ENCODE data around the gene ARGLU1. TPM values are rescaled to one million over a fixed set of nuclear protein-coding genes. Genes with fewer than 3 reads are reported as not detected.

ARGLU1 gene
- total and polyA plus RNA-seq, 7 donors = 23.2 to 43.5 (median 23.9) TPM

GRCh38 chr13:106591299-106591698 lies 23.4 kb upstream of the ARGLU1 start:
- WGBS, 3 donors = 63 to 68% (median 63%) methylated on average over 2 of the region's 2 CpGs
- Histone ChIP-seq H3K27ac (no peak overlapping the region), H3K27me3 (ENCODE audit: insufficient read depth in 3 of 3, low read length in 2 of 3) (no peaks in the 10 kb centered on the region), H3K4me3 (no peak overlapping the region), H3K36me3 (ENCODE audit: insufficient read depth in 1 of 2, low read depth in 1 of 2) (no peaks in the 10 kb centered on the region), H3K4me1 (no peaks in the 10 kb centered on the region), H3K9me3 (no peaks in the 10 kb centered on the region)
- no peak for DNase-seq
- no peak for ATAC-seq
- TF ChIP-seq CTCF (IDR thresholded peaks at IDR 0.05) = no peak
- intact Hi-C loops (cut with DNase I) = no loop called here

GRCh38 chr13:106589716-106590115 lies 21.8 kb upstream of the ARGLU1 start:
- no peak for TF ChIP-seq CTCF (IDR thresholded peaks at IDR 0.05)
- intact Hi-C loops (cut with DNase I) = no loop called here
- no peak for DNase-seq
- Histone ChIP-seq H3K4me1 (no peaks in the 10 kb centered on the region), H3K36me3 (ENCODE audit: insufficient read depth in 1 of 2, low read depth in 1 of 2) (no peaks in the 10 kb centered on the region), H3K9me3 (peaks cover 7% of the 10 kb centered on the region), H3K27me3 (ENCODE audit: insufficient read depth in 3 of 3, low read length in 2 of 3) (no peaks in the 10 kb centered on the region), H3K27ac (no peak overlapping the region), H3K4me3 (no peak overlapping the region)
- ATAC-seq = no peak
- 80 to 88% (median 86%) methylated on average over 5 of the region's 5 CpGs for WGBS, 3 donors

- no peak for TF ChIP-seq CTCF (IDR thresholded peaks at IDR 0.05)
- WGBS, 3 donors = 77 to 79% (median 78%) methylated on average over 4 of the region's 4 CpGs
- DNase-seq = no peak
- no peaks in the 10 kb centered on the region for H3K27me3 ChIP-seq (ENCODE audit: insufficient read depth in 3 of 3, low read length in 2 of 3)
- ATAC-seq = no peak
- H3K27ac ChIP-seq = no peak overlapping the region
- no peak overlapping the region for H3K4me3 ChIP-seq
- intact Hi-C loops (cut with DNase I) = no loop called here
- H3K36me3 ChIP-seq (ENCODE audit: insufficient read depth in 1 of 2, low read depth in 1 of 2) = no peaks in the 10 kb centered on the region
- H3K4me1 ChIP-seq = no peaks in the 10 kb centered on the region
- H3K9me3 ChIP-seq = peaks cover 7% of the 10 kb centered on the region
Observed at GRCh38 chr13:106588367-106588766, 20.4 kb upstream of the ARGLU1 start.

- no peak for TF ChIP-seq CTCF (IDR thresholded peaks at IDR 0.05)
- ATAC-seq (no peak), DNase-seq (no peak)
- Histone ChIP-seq H3K4me1 (no peaks in the 10 kb centered on the region), H3K27me3 (ENCODE audit: insufficient read depth in 3 of 3, low read length in 2 of 3) (no peaks in the 10 kb centered on the region), H3K36me3 (ENCODE audit: insufficient read depth in 1 of 2, low read depth in 1 of 2) (no peaks in the 10 kb centered on the region), H3K9me3 (peaks cover 7% of the 10 kb centered on the region), H3K27ac (no peak overlapping the region), H3K4me3 (no peak overlapping the region)
- 71 to 78% (median 74%) methylated on average over 3 of the region's 3 CpGs for WGBS, 3 donors
- intact Hi-C loops (cut with DNase I) = no loop called here
Observed at GRCh38 chr13:106587787-106588186, 19.9 kb upstream of the ARGLU1 start.

- H3K4me3 ChIP-seq = no peak overlapping the region
- DNase-seq = no peak
- H3K4me1 ChIP-seq = no peaks in the 10 kb centered on the region
- intact Hi-C loops (cut with DNase I) = no loop called here
- no peak overlapping the region for H3K27ac ChIP-seq
- no peak for TF ChIP-seq CTCF (IDR thresholded peaks at IDR 0.05)
- no peaks in the 10 kb centered on the region for H3K36me3 ChIP-seq (ENCODE audit: insufficient read depth in 1 of 2, low read depth in 1 of 2)
- 72 to 84% (median 84%) methylated on average over 4 of the region's 4 CpGs for WGBS, 3 donors
- ATAC-seq = no peak
- H3K27me3 ChIP-seq (ENCODE audit: insufficient read depth in 3 of 3, low read length in 2 of 3) = no peaks in the 10 kb centered on the region
- H3K9me3 ChIP-seq = peaks cover 7% of the 10 kb centered on the region
Observed at GRCh38 chr13:106586648-106587166, 18.8 kb upstream of the ARGLU1 start.

Data from psoas muscle (tissue), 8 donors.